ENCODE measurements around the gene CFAP77. TPM values are rescaled to one million over a fixed set of nuclear protein-coding genes. Genes with fewer than 3 reads are reported as not detected.

Gene CFAP77
- total and polyA plus RNA-seq, 2 of the 8 experiments (the other 6 are each of a cell fraction or from before 2014, with no cell fraction given): 0.63 to 0.97 TPM

- 87% methylated on average over 14 of the region's 14 CpGs; no CpG with 5 or more reads in 1 of the 2 experiments for whole genome bisulfite sequencing, 2 experiments (ENCODE audit: extremely low coverage in 1 of 2, insufficient coverage in 1 of 2, insufficient read length in 1 of 2, insufficient replicate concordance in 2 of 2, low coverage in 1 of 2, low lambda C conversion rate in 2 of 2, missing lambda C conversion rate in 1 of 2)
- Histone ChIP-seq H3K23ac (ENCODE audit: insufficient read length) (no peak overlapping the region), H3K4ac (replicated peaks; ENCODE audit: insufficient read length, low read depth, low read length) (no peak overlapping the region), H2AK5ac (ENCODE audit: low read depth, low read length) (no peak overlapping the region), H3K14ac (ENCODE audit: insufficient read length) (no peak overlapping the region), H3K4me3 (ENCODE audit: extremely low read depth in 1 of 4, insufficient read depth in 2 of 4, low read depth in 3 of 4, low read length in 4 of 4) (no peak overlapping the region), H4K91ac (replicated peaks; ENCODE audit: insufficient read length, low read length) (no peak overlapping the region), H3K18ac (ENCODE audit: extremely low read depth, low read length) (no peak overlapping the region), H3K4me1 (replicated peaks in 1 of 4; ENCODE audit: control insufficient read depth in 3 of 4, insufficient read depth in 4 of 4, low read length in 3 of 4) (no peaks in the 10 kb centered on the region), H2BK12ac (ENCODE audit: low read depth, low read length) (no peak overlapping the region), H2AFZ (ENCODE audit: low read length) (no peak overlapping the region), H2BK15ac (ENCODE audit: low read length) (no peak overlapping the region), H2BK5ac (ENCODE audit: low read depth, low read length) (no peak overlapping the region), H3K9me3 (ENCODE audit: insufficient read depth in 2 of 2, low read depth in 1 of 2, low read length in 1 of 2) (peaks cover under 1 to 5% of the 10 kb centered on the region in 2 experiments; a peak in 3 of 4 replicates), H3K79me2 (ENCODE audit: control insufficient read depth in 1 of 2, insufficient read depth in 2 of 2, low read length in 2 of 2) (no peaks in the 10 kb centered on the region), H3K4me2 (ENCODE audit: insufficient read depth in 1 of 2, low read depth in 2 of 2, low read length in 2 of 2) (no peak overlapping the region), H2BK20ac (ENCODE audit: low read length) (no peak overlapping the region), H3K27me3 (replicated peaks in 1 of 4; ENCODE audit: control insufficient read depth in 3 of 4, extremely low read depth in 1 of 4, insufficient read depth in 3 of 4, low read length in 3 of 4) (no peaks in the 10 kb centered on the region), H4K5ac (ENCODE audit: insufficient read length, low read depth, low read length) (no peak overlapping the region), H4K20me1 (replicated peaks in 1 of 2; ENCODE audit: control insufficient read depth in 1 of 2, insufficient read depth in 2 of 2, low read length in 2 of 2) (no peaks in the 10 kb centered on the region), H3K79me1 (ENCODE audit: low read depth, low read length) (no peaks in the 10 kb centered on the region), H3K23me2 (ENCODE audit: low read depth, low read length) (no peaks in the 10 kb centered on the region), H3K36me3 (ENCODE audit: control insufficient read depth in 2 of 4, insufficient read depth in 4 of 4, low read length in 3 of 4) (peaks cover 5 to 26% (median 13%) of the 10 kb centered on the region in 4 experiments), H3K9ac (replicated peaks in 1 of 4; ENCODE audit: extremely low read depth in 1 of 4, low read depth in 3 of 4, low read length in 3 of 4) (no peak overlapping the region), H3K27ac (ENCODE audit: low read depth, low read length) (no peak overlapping the region), H4K8ac (ENCODE audit: extremely low read depth, insufficient read depth, low read length) (no peak overlapping the region), H2BK120ac (replicated peaks; ENCODE audit: low read depth, low read length) (no peak overlapping the region), H3K56ac (replicated peaks; ENCODE audit: insufficient read length, low read depth, low read length) (no peak overlapping the region)
- DNase-seq (ENCODE audit: low read depth in 1 of 2, low spot score in 2 of 2) (no peak), FAIRE-seq (no peak)
- ChIA-PET POLR2A (ENCODE audit: partially characterized antibody) (interaction anchor here (1.3 to 1.4 kb wide), 3 partner anchors 9 to 41 kb away, joined by 3 to 5 read pairs (median 3); no protein-coding TSS in a partner anchor), CTCF (ENCODE audit: partially characterized antibody) (interaction anchor here (0.6 to 1.7 kb wide), 7 partner anchors 14 to 1344 kb away, joined by 3 read pairs; no protein-coding TSS in a partner anchor)
- no peak for TF ChIP-seq BRCA1 (IDR thresholded peaks at IDR 0.05; ENCODE audit: low read depth, low read length)
- no peak for TF ChIP-seq CTBP2 (IDR thresholded peaks at IDR 0.05; ENCODE audit: borderline replicate concordance, insufficient read depth, insufficient read length, low read length)
- TF ChIP-seq KDM1A (IDR thresholded peaks at IDR 0.05; ENCODE audit: borderline replicate concordance, low read length): no peak
- no peak for TF ChIP-seq EGR1 (IDR thresholded peaks at IDR 0.05; ENCODE audit: borderline replicate concordance, low read depth, low read length)
- TF ChIP-seq MAX (IDR thresholded peaks at IDR 0.05): no peak
- no peak for TF ChIP-seq SAP30 (IDR thresholded peaks at IDR 0.05; ENCODE audit: insufficient read depth, insufficient replicate concordance, low read length)
- no peak for TF ChIP-seq CREB1 (IDR thresholded peaks at IDR 0.05)
- no peak for TF ChIP-seq ATF2 (IDR thresholded peaks at IDR 0.05; ENCODE audit: low read length)
- no peak for TF ChIP-seq POU5F1 (IDR thresholded peaks at IDR 0.05; ENCODE audit: low read depth, low read length)
- TF ChIP-seq SIRT6 (IDR thresholded peaks at IDR 0.05; ENCODE audit: low read length): no peak
Observed at GRCh38 chr9:132372177-132373095, 37.6 kb upstream of the CFAP77 start.

All from H1 (cell line).